ENCODE measurements around the gene CHCHD6. TPM values are rescaled to one million over a fixed set of nuclear protein-coding genes. Genes with fewer than 3 reads are reported as not detected.

Gene CHCHD6
- total and polyA plus RNA-seq, 2 experiments from 2014 or later, result 15.8 to 21.4 TPM

- Histone ChIP-seq H3K9me3 (ENCODE audit: low read depth) (no peaks in the 10 kb centered on the region), H3K79me2 (ENCODE audit: insufficient read depth) (no peaks in the 10 kb centered on the region), H3K27ac (no peak overlapping the region), H2AFZ (no peak overlapping the region), H3K27me3 (replicated peaks; ENCODE audit: insufficient read depth) (no peaks in the 10 kb centered on the region), H3K4me1 (ENCODE audit: insufficient read depth) (peaks cover 7% of the 10 kb centered on the region; the same call in 1 of the 2 replicates), H4K20me1 (ENCODE audit: insufficient read depth) (no peaks in the 10 kb centered on the region), H3K36me3 (ENCODE audit: low read depth) (no peaks in the 10 kb centered on the region), H3K4me2 (ENCODE audit: unreplicated experiment) (no peak overlapping the region), H3K9ac (no peak overlapping the region), H3F3A (ENCODE audit: insufficient read depth) (0 out of 2 replicates have a peak, but pooled peaks cover 3% of the 10 kb centered on the region), H3K9me2 (ENCODE audit: insufficient read depth) (no peaks in the 10 kb centered on the region), H3K4me3 (no peak overlapping the region)
- in situ Hi-C loops (cut with MboI), result no loop called here
- no peak for TF ChIP-seq EZH2 (IDR thresholded peaks at IDR 0.05; ENCODE audit: insufficient read depth, poor library complexity, severe bottlenecking)
- no peak for TF ChIP-seq EZH2phosphoT487 (IDR thresholded peaks at IDR 0.05; ENCODE audit: insufficient read depth, low read depth)
- WGBS, 2 experiments (ENCODE audit: low coverage in 1 of 2, low lambda C conversion rate in 2 of 2, missing lambda C conversion rate in 2 of 2), result 81 to 85% methylated on average over 20 of the region's 20 CpGs
- no peak for DNase-seq
Observed at GRCh38 chr3:126968391-126969390, 264.7 kb downstream of the CHCHD6 start.

GRCh38 chr3:126969586-126969985 lies 265.5 kb downstream of the CHCHD6 start:
- Histone ChIP-seq H3F3A (ENCODE audit: insufficient read depth) (0 out of 2 replicates have a peak, but pooled peaks cover 3% of the 10 kb centered on the region), H3K79me2 (ENCODE audit: insufficient read depth) (no peaks in the 10 kb centered on the region), H3K9me3 (ENCODE audit: low read depth) (no peaks in the 10 kb centered on the region), H3K27ac (no peak overlapping the region), H3K9me2 (ENCODE audit: insufficient read depth) (no peaks in the 10 kb centered on the region), H3K36me3 (ENCODE audit: low read depth) (no peaks in the 10 kb centered on the region), H4K20me1 (ENCODE audit: insufficient read depth) (no peaks in the 10 kb centered on the region), H3K4me1 (ENCODE audit: insufficient read depth) (peaks cover 7% of the 10 kb centered on the region; the same call in 1 of the 2 replicates), H3K27me3 (replicated peaks; ENCODE audit: insufficient read depth) (no peaks in the 10 kb centered on the region), H3K4me2 (ENCODE audit: unreplicated experiment) (no peak overlapping the region), H2AFZ (no peak overlapping the region), H3K4me3 (no peak overlapping the region), H3K9ac (no peak overlapping the region)
- in situ Hi-C loops (cut with MboI), result no loop called here
- TF ChIP-seq EZH2phosphoT487 (IDR thresholded peaks at IDR 0.05; ENCODE audit: insufficient read depth, low read depth) (no peak), EZH2 (IDR thresholded peaks at IDR 0.05; ENCODE audit: insufficient read depth, poor library complexity, severe bottlenecking) (no peak)
- DNase-seq, result peak; percentile 31
- WGBS, 2 experiments (ENCODE audit: low coverage in 1 of 2, low lambda C conversion rate in 2 of 2, missing lambda C conversion rate in 2 of 2), result 76 to 83% methylated on average over 7 of the region's 7 CpGs

GRCh38 chr3:126970101-126970500 lies 266.1 kb downstream of the CHCHD6 start:
- 0 out of 2 replicates have a peak, but pooled peaks cover 3% of the 10 kb centered on the region for H3F3A ChIP-seq (ENCODE audit: insufficient read depth)
- no peaks in the 10 kb centered on the region for H4K20me1 ChIP-seq (ENCODE audit: insufficient read depth)
- H3K9me3 ChIP-seq (ENCODE audit: low read depth), result no peaks in the 10 kb centered on the region
- H3K27ac ChIP-seq, result no peak overlapping the region
- 58 to 64% methylated on average over 5 of the region's 5 CpGs for WGBS, 2 experiments (ENCODE audit: low coverage in 1 of 2, low lambda C conversion rate in 2 of 2, missing lambda C conversion rate in 2 of 2)
- H3K4me3 ChIP-seq, result no peak overlapping the region
- no peaks in the 10 kb centered on the region for H3K36me3 ChIP-seq (ENCODE audit: low read depth)
- TF ChIP-seq EZH2 (IDR thresholded peaks at IDR 0.05; ENCODE audit: insufficient read depth, poor library complexity, severe bottlenecking), result no peak
- no peak for TF ChIP-seq EZH2phosphoT487 (IDR thresholded peaks at IDR 0.05; ENCODE audit: insufficient read depth, low read depth)
- H2AFZ ChIP-seq, result no peak overlapping the region
- no peaks in the 10 kb centered on the region for H3K27me3 ChIP-seq (replicated peaks; ENCODE audit: insufficient read depth)
- no peaks in the 10 kb centered on the region for H3K9me2 ChIP-seq (ENCODE audit: insufficient read depth)
- no peak overlapping the region for H3K9ac ChIP-seq
- H3K79me2 ChIP-seq (ENCODE audit: insufficient read depth), result no peaks in the 10 kb centered on the region
- in situ Hi-C loops (cut with MboI), result loop anchor here (10.0 kb wide), 1 partner anchor 485 kb away; no protein-coding TSS in a partner anchor
- peaks cover 7% of the 10 kb centered on the region; the same call in 1 of the 2 replicates for H3K4me1 ChIP-seq (ENCODE audit: insufficient read depth)
- no peak for DNase-seq
- no peak overlapping the region for H3K4me2 ChIP-seq (ENCODE audit: unreplicated experiment)

- Histone ChIP-seq H3K9ac (no peak overlapping the region), H4K20me1 (ENCODE audit: insufficient read depth) (no peaks in the 10 kb centered on the region), H3K9me3 (ENCODE audit: low read depth) (no peaks in the 10 kb centered on the region), H3K4me3 (no peak overlapping the region), H3K79me2 (ENCODE audit: insufficient read depth) (no peaks in the 10 kb centered on the region), H3K4me1 (ENCODE audit: insufficient read depth) (peaks cover 7% of the 10 kb centered on the region; the same call in 1 of the 2 replicates), H3K9me2 (ENCODE audit: insufficient read depth) (no peaks in the 10 kb centered on the region), H3K27me3 (replicated peaks; ENCODE audit: insufficient read depth) (no peaks in the 10 kb centered on the region), H3F3A (ENCODE audit: insufficient read depth) (0 out of 2 replicates have a peak, but pooled peaks cover 3% of the 10 kb centered on the region), H3K27ac (no peak overlapping the region), H3K4me2 (ENCODE audit: unreplicated experiment) (no peak overlapping the region), H3K36me3 (ENCODE audit: low read depth) (no peaks in the 10 kb centered on the region), H2AFZ (no peak overlapping the region)
- DNase-seq, result no peak
- in situ Hi-C loops (cut with MboI), result loop anchor here (10.0 kb wide), 1 partner anchor 484 kb away; no protein-coding TSS in a partner anchor
- TF ChIP-seq EZH2 (IDR thresholded peaks at IDR 0.05; ENCODE audit: insufficient read depth, poor library complexity, severe bottlenecking) (no peak), EZH2phosphoT487 (IDR thresholded peaks at IDR 0.05; ENCODE audit: insufficient read depth, low read depth) (no peak)
- WGBS, 2 experiments (ENCODE audit: low coverage in 1 of 2, low lambda C conversion rate in 2 of 2, missing lambda C conversion rate in 2 of 2), result 81 to 86% methylated on average over 5 of the region's 5 CpGs
Observed at GRCh38 chr3:126970921-126971320, 266.9 kb downstream of the CHCHD6 start.
